ENCODE measurements around the gene SULF2.

Gene SULF2

GRCh38 chr20:47708953-47709833 is 76.1 kb downstream of the SULF2 start:
- Histone ChIP-seq H3K4me3 (ENCODE audit: low read depth, low read length) (no peak overlapping the region), H3K9me3 (ENCODE audit: control insufficient read depth, insufficient read depth, low read length) (no peaks in the 10 kb centered on the region), H3K4me1 (ENCODE audit: control insufficient read depth, insufficient read depth, low read length) (no peaks in the 10 kb centered on the region), H3K9ac (ENCODE audit: low read depth, low read length) (no peak overlapping the region), H3K36me3 (ENCODE audit: control insufficient read depth, insufficient read depth, low read length) (no peaks in the 10 kb centered on the region), H3K27me3 (ENCODE audit: control insufficient read depth, insufficient read depth, low read length) (no peaks in the 10 kb centered on the region)

GRCh38 chr20:47708140-47708807 is 77.0 kb downstream of the SULF2 start:
- Histone ChIP-seq H3K27me3 (ENCODE audit: control insufficient read depth, insufficient read depth, low read length) (no peaks in the 10 kb centered on the region), H3K36me3 (ENCODE audit: control insufficient read depth, insufficient read depth, low read length) (no peaks in the 10 kb centered on the region), H3K4me3 (ENCODE audit: low read depth, low read length) (no peak overlapping the region), H3K4me1 (ENCODE audit: control insufficient read depth, insufficient read depth, low read length) (no peaks in the 10 kb centered on the region), H3K9me3 (ENCODE audit: control insufficient read depth, insufficient read depth, low read length) (no peaks in the 10 kb centered on the region), H3K9ac (ENCODE audit: low read depth, low read length) (no peak overlapping the region)

- Histone ChIP-seq H3K9ac (ENCODE audit: low read depth, low read length) (no peak overlapping the region), H3K36me3 (ENCODE audit: control insufficient read depth, insufficient read depth, low read length) (no peaks in the 10 kb centered on the region), H3K9me3 (ENCODE audit: control insufficient read depth, insufficient read depth, low read length) (no peaks in the 10 kb centered on the region), H3K4me1 (ENCODE audit: control insufficient read depth, insufficient read depth, low read length) (no peaks in the 10 kb centered on the region), H3K4me3 (ENCODE audit: low read depth, low read length) (no peak overlapping the region), H3K27me3 (ENCODE audit: control insufficient read depth, insufficient read depth, low read length) (no peaks in the 10 kb centered on the region)
Measured at GRCh38 chr20:47706345-47706744, 78.9 kb downstream of the SULF2 start.

GRCh38 chr20:47705497-47705856 is 79.8 kb downstream of the SULF2 start:
- H3K9ac ChIP-seq (ENCODE audit: low read depth, low read length) = no peak overlapping the region
- no peak overlapping the region for H3K4me3 ChIP-seq (ENCODE audit: low read depth, low read length)
- no peaks in the 10 kb centered on the region for H3K9me3 ChIP-seq (ENCODE audit: control insufficient read depth, insufficient read depth, low read length)
- no peaks in the 10 kb centered on the region for H3K4me1 ChIP-seq (ENCODE audit: control insufficient read depth, insufficient read depth, low read length)
- H3K27me3 ChIP-seq (ENCODE audit: control insufficient read depth, insufficient read depth, low read length) = no peaks in the 10 kb centered on the region
- no peaks in the 10 kb centered on the region for H3K36me3 ChIP-seq (ENCODE audit: control insufficient read depth, insufficient read depth, low read length)

GRCh38 chr20:47704746-47705496 is 80.4 kb downstream of the SULF2 start:
- Histone ChIP-seq H3K9me3 (ENCODE audit: control insufficient read depth, insufficient read depth, low read length) (no peaks in the 10 kb centered on the region), H3K4me3 (ENCODE audit: low read depth, low read length) (no peak overlapping the region), H3K27me3 (ENCODE audit: control insufficient read depth, insufficient read depth, low read length) (no peaks in the 10 kb centered on the region), H3K36me3 (ENCODE audit: control insufficient read depth, insufficient read depth, low read length) (no peaks in the 10 kb centered on the region), H3K9ac (ENCODE audit: low read depth, low read length) (no peak overlapping the region), H3K4me1 (ENCODE audit: control insufficient read depth, insufficient read depth, low read length) (no peaks in the 10 kb centered on the region)

- Histone ChIP-seq H3K36me3 (ENCODE audit: control insufficient read depth, insufficient read depth, low read length) (no peaks in the 10 kb centered on the region), H3K9me3 (ENCODE audit: control insufficient read depth, insufficient read depth, low read length) (no peaks in the 10 kb centered on the region), H3K4me3 (ENCODE audit: low read depth, low read length) (no peak overlapping the region), H3K27me3 (ENCODE audit: control insufficient read depth, insufficient read depth, low read length) (no peaks in the 10 kb centered on the region), H3K9ac (ENCODE audit: low read depth, low read length) (no peak overlapping the region), H3K4me1 (ENCODE audit: control insufficient read depth, insufficient read depth, low read length) (no peaks in the 10 kb centered on the region)
Measured at GRCh38 chr20:47703748-47704147, 81.5 kb downstream of the SULF2 start.

- H3K4me1 ChIP-seq (ENCODE audit: control insufficient read depth, insufficient read depth, low read length) = no peaks in the 10 kb centered on the region
- no peaks in the 10 kb centered on the region for H3K9me3 ChIP-seq (ENCODE audit: control insufficient read depth, insufficient read depth, low read length)
- no peaks in the 10 kb centered on the region for H3K27me3 ChIP-seq (ENCODE audit: control insufficient read depth, insufficient read depth, low read length)
- H3K9ac ChIP-seq (ENCODE audit: low read depth, low read length) = no peak overlapping the region
- H3K36me3 ChIP-seq (ENCODE audit: control insufficient read depth, insufficient read depth, low read length) = no peaks in the 10 kb centered on the region
- H3K4me3 ChIP-seq (ENCODE audit: low read depth, low read length) = no peak overlapping the region
Measured at GRCh38 chr20:47701612-47702011, 83.7 kb downstream of the SULF2 start.

- H3K9me3 ChIP-seq (ENCODE audit: control insufficient read depth, insufficient read depth, low read length) = no peaks in the 10 kb centered on the region
- no peak overlapping the region for H3K4me3 ChIP-seq (ENCODE audit: low read depth, low read length)
- H3K36me3 ChIP-seq (ENCODE audit: control insufficient read depth, insufficient read depth, low read length) = no peaks in the 10 kb centered on the region
- no peak overlapping the region for H3K9ac ChIP-seq (ENCODE audit: low read depth, low read length)
- no peaks in the 10 kb centered on the region for H3K27me3 ChIP-seq (ENCODE audit: control insufficient read depth, insufficient read depth, low read length)
- H3K4me1 ChIP-seq (ENCODE audit: control insufficient read depth, insufficient read depth, low read length) = no peaks in the 10 kb centered on the region
Measured at GRCh38 chr20:47700327-47700726, 85.0 kb downstream of the SULF2 start.

GRCh38 chr20:47699818-47700217 is 85.5 kb downstream of the SULF2 start:
- H3K4me1 ChIP-seq (ENCODE audit: control insufficient read depth, insufficient read depth, low read length) = no peaks in the 10 kb centered on the region
- no peak overlapping the region for H3K4me3 ChIP-seq (ENCODE audit: low read depth, low read length)
- H3K27me3 ChIP-seq (ENCODE audit: control insufficient read depth, insufficient read depth, low read length) = no peaks in the 10 kb centered on the region
- H3K9ac ChIP-seq (ENCODE audit: low read depth, low read length) = no peak overlapping the region
- H3K36me3 ChIP-seq (ENCODE audit: control insufficient read depth, insufficient read depth, low read length) = no peaks in the 10 kb centered on the region
- no peaks in the 10 kb centered on the region for H3K9me3 ChIP-seq (ENCODE audit: control insufficient read depth, insufficient read depth, low read length)

GRCh38 chr20:47698142-47698541 is 87.1 kb downstream of the SULF2 start:
- H3K9ac ChIP-seq (ENCODE audit: low read depth, low read length) = no peak overlapping the region
- no peaks in the 10 kb centered on the region for H3K9me3 ChIP-seq (ENCODE audit: control insufficient read depth, insufficient read depth, low read length)
- H3K4me3 ChIP-seq (ENCODE audit: low read depth, low read length) = no peak overlapping the region
- H3K27me3 ChIP-seq (ENCODE audit: control insufficient read depth, insufficient read depth, low read length) = no peaks in the 10 kb centered on the region
- no peaks in the 10 kb centered on the region for H3K36me3 ChIP-seq (ENCODE audit: control insufficient read depth, insufficient read depth, low read length)
- H3K4me1 ChIP-seq (ENCODE audit: control insufficient read depth, insufficient read depth, low read length) = no peaks in the 10 kb centered on the region

- H3K36me3 ChIP-seq (ENCODE audit: control insufficient read depth, insufficient read depth, low read length) = no peaks in the 10 kb centered on the region
- no peak overlapping the region for H3K9ac ChIP-seq (ENCODE audit: low read depth, low read length)
- no peak overlapping the region for H3K4me3 ChIP-seq (ENCODE audit: low read depth, low read length)
- H3K4me1 ChIP-seq (ENCODE audit: control insufficient read depth, insufficient read depth, low read length) = no peaks in the 10 kb centered on the region
- H3K27me3 ChIP-seq (ENCODE audit: control insufficient read depth, insufficient read depth, low read length) = no peaks in the 10 kb centered on the region
- H3K9me3 ChIP-seq (ENCODE audit: control insufficient read depth, insufficient read depth, low read length) = no peaks in the 10 kb centered on the region
Measured at GRCh38 chr20:47696856-47697255, 88.4 kb downstream of the SULF2 start.

Data from iPS-15b (cell line).